ENCODE measurements around the gene EFNA5.

The EFNA5 gene

DNA sequence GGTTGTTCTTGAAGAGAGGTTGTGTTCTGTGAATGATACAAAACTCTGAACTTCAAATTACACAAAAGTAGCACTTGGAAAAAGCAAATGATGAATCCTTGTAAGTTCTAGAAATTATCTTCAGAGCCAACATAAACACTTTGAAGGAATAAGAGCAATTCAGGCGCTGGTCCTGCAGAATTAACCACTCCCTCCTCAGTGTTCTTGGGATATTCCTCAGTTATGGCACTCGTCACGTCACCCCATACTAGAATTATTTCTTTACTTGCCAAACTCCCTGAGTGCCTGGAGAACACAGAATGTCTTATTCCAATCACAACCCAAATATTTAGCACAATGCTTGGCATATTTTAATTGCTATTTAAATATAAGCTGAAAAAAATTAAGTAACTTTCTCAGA lies 126.3 kb downstream of the EFNA5 start:
- DNase-seq (ENCODE audit: low spot score) = no peak

DNA sequence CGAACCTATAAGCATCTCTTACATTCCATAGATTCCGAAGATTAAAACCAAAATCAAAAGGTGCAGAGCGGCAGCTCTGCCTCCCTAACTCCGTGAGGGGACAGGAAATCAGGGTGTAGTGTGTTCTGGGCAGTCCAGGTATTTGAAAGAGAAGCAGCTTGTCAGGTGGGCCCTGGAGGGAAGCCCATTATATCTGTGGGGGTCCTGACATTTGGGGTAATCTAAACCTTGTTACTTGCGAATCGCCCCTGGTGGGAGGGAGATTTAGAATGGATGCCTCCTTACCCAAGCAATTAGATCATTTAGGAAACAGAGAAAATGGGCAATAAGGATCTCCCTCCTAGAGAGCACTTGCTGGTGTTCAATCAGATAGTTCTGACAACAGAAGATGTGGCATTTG lies 126.9 kb downstream of the EFNA5 start:
- DNase-seq (ENCODE audit: low spot score) = no peak

DNA sequence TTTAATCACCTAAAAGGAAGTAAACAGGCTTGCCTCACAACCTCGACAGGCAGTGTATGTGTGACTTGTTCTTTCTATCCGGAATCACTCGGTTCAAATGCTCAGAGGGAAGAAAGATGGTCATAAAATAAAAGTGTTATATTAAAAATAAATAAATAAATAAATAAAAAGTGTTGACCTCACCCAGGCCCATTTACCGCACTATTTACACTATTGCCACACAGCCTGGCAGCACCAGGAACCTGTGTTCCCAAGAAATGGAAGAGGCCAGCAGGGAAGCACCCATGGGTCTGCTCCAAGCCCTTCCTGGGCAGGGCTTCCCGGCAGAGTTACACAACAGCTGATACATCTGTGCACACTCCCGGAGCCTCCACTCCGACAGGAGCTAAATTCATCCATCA lies 127.9 kb downstream of the EFNA5 start:
- no peak for DNase-seq (ENCODE audit: low spot score)

DNA sequence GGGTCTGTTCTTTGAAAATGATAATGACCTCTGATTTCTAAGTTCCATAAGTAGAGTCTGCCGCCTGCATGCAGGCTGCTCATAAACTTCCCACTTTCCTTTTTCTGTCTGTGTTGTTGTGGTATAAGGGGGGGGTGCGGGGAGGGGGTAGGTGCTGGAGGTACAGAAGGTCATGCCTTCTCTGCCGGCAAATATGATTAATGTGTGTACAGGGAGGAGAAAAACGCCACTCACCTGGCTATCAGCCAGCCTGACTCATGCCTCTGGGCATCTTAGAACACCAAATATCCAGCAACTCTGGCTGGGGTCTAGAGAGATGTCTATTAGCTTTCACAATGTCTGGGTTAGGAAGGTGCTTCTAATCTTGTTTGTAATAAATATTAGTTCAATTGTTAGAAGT lies 128.3 kb downstream of the EFNA5 start:
- no peak for DNase-seq (ENCODE audit: low spot score)

DNA sequence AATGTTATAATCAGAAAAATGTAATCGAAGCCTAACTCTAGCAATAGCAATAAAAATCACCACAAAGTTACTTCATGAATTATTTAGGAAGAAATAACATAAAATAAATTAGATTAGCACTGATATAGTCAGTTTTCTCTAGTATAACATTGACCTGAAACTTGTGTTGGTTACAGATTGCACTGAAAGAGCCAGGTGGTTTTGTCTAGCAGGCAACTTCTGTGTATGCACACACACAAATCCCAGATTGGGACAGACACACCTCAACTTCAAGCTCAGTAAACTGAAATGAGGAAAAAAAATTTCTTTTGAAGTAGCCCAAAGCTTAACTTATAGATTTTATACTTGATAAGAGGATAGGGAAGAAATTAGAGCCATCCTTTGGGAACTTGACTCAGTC lies 129.3 kb downstream of the EFNA5 start:
- DNase-seq (ENCODE audit: low spot score) = no peak

DNA sequence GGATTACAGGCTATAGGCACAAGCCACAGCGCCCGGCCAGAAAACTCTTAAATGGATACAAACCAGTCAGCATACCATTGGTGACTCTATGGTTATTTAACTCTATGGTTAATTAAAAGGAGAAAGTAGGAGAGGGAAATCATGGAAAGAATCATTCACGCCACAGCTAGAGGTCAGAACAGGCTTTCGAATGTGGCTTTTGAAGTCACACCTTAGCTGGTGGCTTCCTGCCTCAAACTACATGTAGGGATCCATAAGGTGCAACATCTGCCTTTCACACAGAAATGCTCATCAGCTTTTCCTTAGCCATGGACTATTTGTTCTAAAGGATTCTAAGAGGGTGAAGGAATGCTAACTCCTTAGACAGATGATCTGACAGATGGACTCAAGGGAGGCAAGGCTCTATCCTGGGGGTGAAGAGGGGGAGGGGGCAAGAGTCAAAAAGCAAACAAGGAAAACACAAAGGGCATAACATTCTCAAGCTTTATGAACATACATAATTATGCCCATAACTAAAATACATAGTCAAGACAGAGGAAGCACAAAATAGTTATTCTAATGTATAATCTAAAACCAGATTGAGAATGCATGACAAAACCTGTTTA lies 130.9 kb downstream of the EFNA5 start:
- DNase-seq (ENCODE audit: low spot score) = no peak

DNA sequence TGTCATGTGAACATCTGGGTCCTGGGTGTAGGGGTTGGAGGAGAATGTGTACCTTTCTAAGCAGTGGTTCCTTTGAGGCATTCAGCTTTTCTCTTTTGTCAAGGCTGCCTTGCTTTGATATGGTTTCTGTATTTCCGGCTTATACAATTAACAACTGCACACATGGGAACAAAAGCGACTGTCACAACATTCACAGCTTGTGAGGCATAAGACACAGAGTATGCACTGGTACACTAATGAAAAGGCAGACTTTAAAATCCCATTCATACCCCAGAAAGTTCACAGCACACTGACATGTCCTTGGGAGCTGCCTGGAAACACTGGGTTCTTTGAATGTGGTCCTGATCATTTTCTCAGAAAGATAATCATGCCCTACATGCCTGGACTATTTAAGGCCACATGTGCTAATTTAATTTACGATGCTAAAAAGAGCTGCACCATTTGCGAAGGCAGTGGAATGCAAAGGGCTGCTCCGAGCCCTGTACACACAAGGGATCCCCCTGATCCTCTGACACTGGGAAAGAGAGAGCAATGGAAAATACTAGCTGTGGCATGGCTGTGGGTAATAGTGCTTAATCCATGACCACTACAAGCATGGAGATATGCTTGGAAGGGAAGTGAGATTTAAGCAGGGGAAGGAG lies 131.8 kb downstream of the EFNA5 start:
- no peak for DNase-seq (ENCODE audit: low spot score)

DNA sequence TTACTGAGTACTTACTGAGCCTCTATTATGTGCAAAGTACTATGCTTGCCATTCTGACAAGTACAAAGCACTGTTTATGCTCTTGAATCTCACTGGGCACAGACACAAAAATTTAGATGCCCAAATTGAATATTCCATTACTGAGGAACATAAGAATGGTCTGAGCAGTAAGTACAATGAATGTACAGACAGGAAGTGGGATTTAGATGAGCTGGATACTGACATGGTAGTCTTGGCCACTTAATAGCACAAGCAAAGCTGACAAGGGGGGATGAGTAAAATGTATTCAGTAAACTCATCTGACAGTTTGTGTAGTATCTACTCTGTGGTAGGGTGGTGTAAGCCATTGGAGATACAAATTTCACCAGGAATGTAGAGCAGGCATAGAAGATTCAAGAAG lies 132.4 kb downstream of the EFNA5 start:
- no peak for DNase-seq (ENCODE audit: low spot score)

DNA sequence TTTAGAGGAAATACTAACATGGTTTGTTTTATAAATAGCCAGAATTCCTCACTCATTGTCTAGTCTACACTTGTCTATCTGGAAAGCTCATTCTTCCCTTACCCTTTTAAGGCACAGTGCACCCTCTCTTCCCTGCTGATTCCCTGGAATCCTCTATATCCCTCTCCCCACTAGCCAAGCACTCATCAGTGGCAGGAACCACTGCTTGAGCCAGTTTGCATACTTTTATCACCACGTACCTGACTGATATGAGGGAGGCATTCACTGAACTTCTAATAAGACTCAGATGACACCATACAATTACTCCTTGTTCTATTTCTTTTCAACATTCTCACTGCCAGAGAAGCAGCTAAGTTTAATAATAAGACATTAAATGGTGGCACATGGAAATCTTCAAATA lies 134.9 kb downstream of the EFNA5 start:
- no peak for DNase-seq (ENCODE audit: low spot score)

DNA sequence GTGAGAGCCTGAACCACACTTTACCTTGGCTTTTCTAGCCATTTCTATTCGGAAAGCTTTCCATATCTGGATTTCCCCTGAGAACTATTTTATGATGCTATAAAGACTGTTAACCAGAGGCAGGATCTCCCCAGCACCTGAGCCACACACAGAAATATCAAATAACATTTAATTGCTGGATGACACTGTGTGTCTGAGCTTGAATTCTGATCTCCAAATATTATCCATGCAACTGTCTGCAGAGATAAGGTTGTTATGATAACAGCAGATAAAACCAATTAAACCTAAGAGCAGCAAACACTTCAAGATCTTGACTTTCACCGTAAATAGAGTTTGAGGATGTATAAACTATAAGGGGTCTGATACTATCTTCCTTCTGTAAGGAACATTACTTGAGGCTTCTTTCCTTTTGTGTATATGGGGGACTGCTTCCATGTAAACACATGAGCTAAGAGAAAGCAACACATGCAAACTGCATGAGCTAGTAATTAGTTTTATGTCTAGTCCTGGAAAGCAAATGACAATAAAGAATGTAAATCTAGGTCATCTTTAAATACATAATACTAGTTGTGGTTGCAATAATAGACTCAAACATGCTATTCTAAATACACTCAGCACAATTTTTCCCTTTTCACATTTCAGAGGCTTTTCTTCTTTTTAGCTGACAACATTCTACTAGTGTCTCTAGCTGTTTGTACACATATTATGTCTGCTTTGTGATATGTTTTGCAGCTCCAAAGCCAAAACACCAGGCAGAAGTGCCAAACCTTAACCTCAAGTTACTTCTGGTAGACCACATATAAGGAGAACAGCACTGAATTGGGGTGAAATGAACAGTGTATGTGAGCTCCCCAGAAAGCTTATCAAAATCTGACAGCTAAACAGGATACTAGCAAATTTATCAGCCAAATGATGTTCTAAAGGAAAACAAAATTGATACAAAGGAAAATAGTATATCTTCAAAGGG lies 136.5 kb downstream of the EFNA5 start:
- DNase-seq (ENCODE audit: low spot score) = no peak

DNA sequence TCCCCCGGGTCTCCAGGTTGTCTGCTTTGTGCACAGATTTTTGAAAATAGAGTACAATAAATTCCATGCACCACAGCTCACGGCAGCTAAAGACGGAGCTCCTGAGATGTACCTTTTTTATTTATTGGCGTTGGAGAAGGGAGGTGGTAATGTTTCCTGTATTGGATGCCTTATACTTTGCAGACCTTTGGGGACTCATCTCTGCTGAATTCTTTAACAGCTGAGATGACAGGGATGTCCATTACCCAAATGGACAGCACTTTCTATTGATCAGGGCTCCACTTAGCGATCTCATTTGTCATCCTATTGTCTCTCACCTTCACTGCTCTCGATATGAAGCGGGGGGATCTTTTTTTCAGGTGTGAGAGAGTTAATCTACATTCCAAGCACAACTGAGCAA lies 137.8 kb downstream of the EFNA5 start:
- DNase-seq (ENCODE audit: low spot score) = no peak

DNA sequence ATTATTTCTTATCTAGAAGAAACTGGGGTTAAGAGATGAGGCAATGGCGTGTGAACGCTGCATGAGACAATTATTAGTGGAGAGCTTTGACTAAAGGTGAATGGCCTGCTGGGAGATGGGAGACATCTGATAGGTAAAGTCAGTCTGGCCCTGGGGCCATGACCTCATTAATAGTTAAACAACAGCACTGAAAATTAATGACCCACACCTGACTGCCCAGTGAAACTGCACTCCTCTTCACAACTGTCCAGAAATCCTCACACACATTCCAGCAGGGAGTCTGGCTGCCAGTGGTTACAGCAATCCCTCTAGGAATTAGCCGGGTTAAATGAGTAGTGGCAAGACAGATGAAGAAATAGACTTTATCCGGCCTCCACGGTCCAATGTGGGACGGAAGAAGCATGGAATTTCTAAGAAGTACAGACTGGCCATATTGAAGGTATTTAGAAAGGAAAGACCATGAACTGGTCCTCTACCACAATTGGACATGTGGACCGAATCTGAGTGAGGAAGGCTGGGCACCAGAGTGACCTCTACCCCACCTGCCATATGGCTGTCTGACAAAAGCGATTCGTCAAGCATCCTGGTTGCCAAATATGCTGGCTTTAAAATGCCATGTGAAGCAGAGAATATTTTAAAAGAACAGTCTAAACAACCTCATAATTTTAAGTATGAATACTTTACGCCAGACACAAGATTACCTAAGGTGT lies 138.4 kb downstream of the EFNA5 start:
- DNase-seq (ENCODE audit: low spot score) = no peak

DNA sequence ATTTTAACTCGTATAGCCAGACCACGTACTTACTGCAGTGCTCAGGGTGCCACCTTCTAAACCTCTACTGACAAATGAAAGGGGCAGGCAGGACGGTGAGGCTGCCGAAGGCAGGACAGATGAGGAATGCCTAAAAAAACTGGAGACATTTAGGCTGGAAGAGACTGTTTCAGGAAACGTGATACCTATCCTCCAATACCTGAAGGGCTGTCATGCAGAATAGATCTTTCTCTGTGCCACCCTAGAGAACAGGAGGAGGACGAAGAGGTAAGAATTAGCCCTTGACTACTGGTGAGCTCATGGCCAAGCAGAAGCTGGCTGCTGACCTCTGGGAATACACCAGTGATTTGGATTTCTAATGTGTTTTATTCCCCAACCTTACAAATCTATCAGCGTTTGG lies 139.4 kb downstream of the EFNA5 start:
- no peak for DNase-seq (ENCODE audit: low spot score)

DNA sequence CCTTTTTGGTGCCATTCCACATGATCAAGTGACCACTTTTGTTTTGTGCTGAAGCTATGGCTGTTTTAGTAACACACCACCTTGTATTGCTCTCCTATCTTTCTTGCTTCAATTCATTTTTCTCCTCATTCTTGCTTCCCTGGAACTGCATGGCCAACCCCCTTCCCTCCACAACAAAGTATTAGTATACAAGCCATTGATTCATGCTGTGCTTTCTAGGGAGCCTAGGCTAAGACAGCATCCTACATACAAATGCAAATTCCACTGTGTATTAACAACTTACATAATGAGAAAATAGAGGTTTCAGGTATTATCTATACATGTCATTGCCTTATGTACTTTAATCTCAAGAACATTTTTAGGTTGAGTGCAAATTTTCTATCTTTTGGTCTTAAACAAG lies 141.1 kb downstream of the EFNA5 start:
- no peak for DNase-seq (ENCODE audit: low spot score)

DNA sequence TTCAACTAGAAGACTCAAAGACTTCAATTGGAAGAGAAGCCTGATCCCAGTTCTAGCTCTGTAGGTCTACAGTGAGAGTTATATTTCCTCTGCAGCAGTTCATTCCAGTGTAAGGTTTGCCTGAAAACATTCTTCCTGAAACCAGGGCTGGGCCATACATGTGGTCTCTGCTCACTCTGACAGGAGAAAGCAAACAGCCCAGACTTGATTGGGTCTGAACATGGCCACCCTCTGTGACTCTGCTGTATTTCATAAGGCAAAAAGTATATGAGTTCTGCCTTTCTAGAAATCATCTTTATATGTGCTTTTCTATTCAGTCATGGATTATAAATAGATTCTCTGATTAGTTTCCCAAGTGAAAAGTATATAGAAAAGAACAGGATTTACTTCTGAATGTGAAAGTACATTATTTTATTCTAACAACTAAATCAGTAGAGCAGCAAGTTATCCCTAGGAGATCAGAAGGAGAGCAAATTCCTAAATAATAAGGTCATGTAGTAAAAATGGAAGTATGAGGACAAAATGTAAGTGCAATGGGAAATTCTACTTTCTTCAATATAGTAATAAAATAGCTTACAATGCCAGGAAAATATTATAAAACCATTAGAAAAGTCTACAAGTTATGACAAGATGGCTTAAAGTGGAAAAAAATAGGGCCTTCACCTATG lies 144.3 kb downstream of the EFNA5 start:
- no peak for DNase-seq (ENCODE audit: low spot score)

DNA sequence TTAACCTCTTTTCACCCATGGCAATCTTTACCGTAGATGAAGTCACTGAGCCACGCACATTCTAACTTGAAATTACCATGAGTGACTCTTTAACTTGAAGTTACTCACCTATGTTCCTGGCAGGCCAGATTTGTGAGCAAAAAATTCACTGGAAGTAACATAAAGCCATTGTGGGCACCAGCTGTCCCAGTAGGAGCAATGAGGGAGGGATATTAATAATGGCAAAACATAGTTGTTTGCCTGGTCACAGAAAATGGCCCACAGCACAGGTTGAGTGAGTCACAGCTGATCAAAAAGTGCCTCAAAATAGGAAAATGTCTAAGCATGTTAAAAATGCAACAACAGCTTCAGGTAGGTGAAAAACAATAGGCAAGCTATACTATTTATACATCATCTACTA lies 146.6 kb downstream of the EFNA5 start:
- DNase-seq (ENCODE audit: low spot score) = no peak

DNA sequence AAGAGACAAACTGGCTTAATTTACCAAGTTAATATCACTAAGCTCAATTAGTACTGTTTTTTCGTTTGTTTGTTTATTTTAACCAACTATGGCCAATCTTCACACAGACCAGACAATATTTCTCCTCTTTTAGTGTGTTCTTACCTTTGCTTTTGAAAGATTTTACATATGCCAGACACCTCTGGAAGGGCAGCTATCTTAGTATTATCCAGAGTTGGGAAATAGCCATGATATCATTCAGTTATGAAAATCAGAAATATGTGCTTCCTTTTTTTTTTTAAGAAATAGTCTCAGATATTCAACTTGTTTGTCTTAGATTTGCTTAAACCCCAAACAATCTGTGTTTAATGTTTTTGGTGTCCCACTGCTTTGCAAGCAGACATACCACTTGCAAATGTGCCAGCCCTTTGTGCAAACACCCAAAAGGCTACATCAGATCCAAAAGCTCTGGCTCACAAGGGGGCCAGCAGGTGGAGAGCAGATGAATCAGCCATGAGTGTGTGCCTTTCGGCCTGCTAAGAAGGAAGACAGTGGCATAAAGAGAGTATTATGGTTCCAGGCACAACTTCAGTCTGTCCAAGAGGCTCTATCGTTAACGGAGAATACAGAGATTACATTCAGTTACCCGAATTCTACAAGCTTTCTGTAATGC lies 147.6 kb downstream of the EFNA5 start:
- no peak for DNase-seq (ENCODE audit: low spot score)

DNA sequence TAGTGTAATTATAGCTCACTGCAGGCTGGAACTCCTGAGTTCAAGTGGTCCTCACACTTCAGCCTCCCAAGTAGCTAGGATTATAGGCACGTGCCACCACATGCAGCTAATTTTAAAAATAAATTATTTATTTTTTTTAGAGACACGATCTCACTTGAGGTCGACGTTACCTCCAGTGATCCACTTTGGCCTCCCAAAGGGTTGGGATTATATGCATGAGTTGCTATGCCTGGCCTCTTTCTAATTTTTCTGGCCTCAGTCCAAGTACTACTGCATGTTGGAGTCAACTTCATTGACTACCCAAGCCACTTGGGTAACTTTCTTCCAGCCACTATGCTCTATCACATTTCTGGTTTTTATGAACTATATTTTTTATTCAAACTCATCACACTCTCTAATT lies 148.3 kb downstream of the EFNA5 start:
- no peak for DNase-seq (ENCODE audit: low spot score)

DNA sequence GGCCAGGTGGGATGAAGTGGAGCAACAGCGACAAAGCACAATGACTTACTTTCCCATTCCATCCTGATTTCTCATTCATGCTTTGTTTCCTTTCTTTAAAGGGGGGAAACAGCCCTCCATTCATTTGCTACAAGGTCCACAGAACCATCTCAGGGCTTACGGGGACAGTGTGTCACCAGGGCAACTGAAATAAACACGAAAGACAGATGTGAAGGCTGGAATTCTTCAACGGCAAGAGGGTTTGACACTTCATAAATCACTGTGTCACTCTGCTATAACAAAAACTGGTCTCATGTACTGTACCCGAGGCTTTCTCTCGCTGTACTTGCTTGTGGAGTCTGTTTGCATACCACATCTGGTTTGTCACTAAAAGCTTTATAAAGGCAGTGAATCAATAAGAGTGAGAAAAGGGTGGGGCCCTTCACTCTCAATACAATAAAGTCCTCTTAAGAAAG lies 150.8 kb downstream of the EFNA5 start:
- DNase-seq (ENCODE audit: low spot score) = no peak

DNA sequence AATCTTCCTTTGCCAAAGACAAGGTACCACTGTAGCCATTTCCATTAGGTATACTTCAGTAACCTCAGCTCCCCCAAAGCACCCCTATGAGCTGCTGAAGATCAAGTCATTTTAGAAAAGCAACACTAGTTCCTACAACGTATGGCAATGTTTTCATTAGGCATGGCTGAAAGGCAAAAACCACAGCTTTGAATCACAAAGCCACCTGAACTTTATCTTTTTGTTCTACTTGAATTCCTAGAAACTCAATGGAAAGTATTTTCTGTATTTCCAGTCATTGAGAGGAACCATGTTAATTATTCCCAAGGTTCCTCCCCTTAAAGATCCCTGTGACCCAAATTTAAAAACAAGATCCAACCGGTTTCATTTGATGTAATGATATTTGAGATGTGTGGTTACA lies 152.1 kb downstream of the EFNA5 start:
- no peak for DNase-seq (ENCODE audit: low spot score)

DNA sequence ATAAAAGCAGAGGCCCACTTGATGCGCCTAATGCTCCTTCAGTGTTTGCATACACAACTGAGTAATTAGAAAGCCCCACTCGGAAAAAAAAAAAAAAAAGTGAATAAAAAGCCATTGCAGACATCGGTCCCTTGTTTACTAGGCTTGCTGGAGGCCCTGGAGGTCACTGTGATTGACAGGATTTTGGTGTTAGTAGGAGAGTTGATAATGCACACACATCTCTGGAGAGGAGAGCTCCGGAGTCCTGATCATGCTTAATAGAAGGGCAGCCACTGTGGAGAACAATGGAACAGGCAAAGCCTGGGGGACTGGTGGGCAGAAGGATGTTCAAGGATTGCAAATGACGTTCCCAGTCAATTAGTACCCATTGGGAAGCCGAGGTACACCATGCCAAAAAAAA lies 152.5 kb downstream of the EFNA5 start:
- no peak for DNase-seq (ENCODE audit: low spot score)

Measured in COLO829 (cell line).